GM19035 (cell line): ENCODE results near the gene PSMA7.

Experiments
- ATAC-seq: cut with Tn5 transposase; IDR thresholded peaks from one replicate; pipeline ENCODE4 v1.9.1; 2021; ENCODE audit not compliant: unreplicated experiment

Gene PSMA7

GRCh38 chr20:62138204-62138543 is 5.0 kb downstream of the PSMA7 start:
- no peak for ATAC-seq

GRCh38 chr20:62137478-62138203 is 5.6 kb downstream of the PSMA7 start:
- no peak for ATAC-seq

GRCh38 chr20:62137092-62137384 is 6.2 kb downstream of the PSMA7 start:
- no peak for ATAC-seq

GRCh38 chr20:62136283-62137091 is 6.7 kb downstream of the PSMA7 start:
- no peak for ATAC-seq

- no peak for ATAC-seq
These were observed 7.5 kb downstream of the PSMA7 start for GRCh38 chr20:62135573-62136266.

GRCh38 chr20:62134735-62135231 is 8.4 kb downstream of the PSMA7 start:
- ATAC-seq, result no peak

GRCh38 chr20:62133864-62134263 is 9.3 kb downstream of the PSMA7 start:
- no peak for ATAC-seq

- ATAC-seq, result no peak
These were observed 9.9 kb downstream of the PSMA7 start for GRCh38 chr20:62133051-62133845.

- ATAC-seq, result no peak
These were observed 10.8 kb downstream of the PSMA7 start for GRCh38 chr20:62132421-62132820.

GRCh38 chr20:62131560-62132320 is 11.5 kb downstream of the PSMA7 start:
- no peak for ATAC-seq

GRCh38 chr20:62129731-62130531 is 13.3 kb downstream of the PSMA7 start:
- ATAC-seq, result no peak

- no peak for ATAC-seq
These were observed 14.7 kb downstream of the PSMA7 start for GRCh38 chr20:62128502-62128901.

- ATAC-seq, result no peak
These were observed 15.4 kb downstream of the PSMA7 start for GRCh38 chr20:62127799-62128198.

- no peak for ATAC-seq
These were observed 17.1 kb downstream of the PSMA7 start for GRCh38 chr20:62126141-62126540.

- no peak for ATAC-seq
These were observed 19.6 kb downstream of the PSMA7 start for GRCh38 chr20:62123450-62124118.

GRCh38 chr20:62122654-62123449 is 20.3 kb downstream of the PSMA7 start:
- peak; percentile 14 for ATAC-seq

GRCh38 chr20:62121776-62122653 is 21.2 kb downstream of the PSMA7 start, which contains the start of gene LSM14B:
TSS of gene LSM14B (plus strand) at chr20:62122475. CDS start at chr20:62122667, 192 bp downstream.
- peak; percentile 76 for ATAC-seq
